Activated CD4-positive, alpha-beta T cell treated with anti-CD3 and anti-CD28 coated beads for 36 hours (primary cell): ENCODE measurements around the gene MAP7D2. TPM values are rescaled to one million over a fixed set of nuclear protein-coding genes. Genes with fewer than 3 reads are reported as not detected.
A peak's percentile ranks its signal among the peaks of the same experiment; 100 is the strongest.

Experiments
- ATAC-seq: fragments of 200-7000 bp; cut with Tn5 transposase; one replicate; pipeline ENCODE4 v1.10.0; 2021; ENCODE audit warnings: mild to moderate bottlenecking, moderate library complexity
- CTCF ChIA-PET: fragments of 350-600 bp; sonication (Branson Sonifier 250); formaldehyde crosslinking; loops from one replicate; lab custom pipeline; 2021; ENCODE audit warnings: antibody characterized with exemption; lab: Charles Lee
- POLR2A ChIA-PET: fragments of 350-600 bp; sonication (Branson Sonifier 250); formaldehyde crosslinking; loops from one replicate; lab custom pipeline; 2021; ENCODE audit warnings: antibody characterized with exemption, inconsistent platforms; lab: Charles Lee
- DNase-seq: peaks from one replicate; pipeline ENCODE4 v3.0.0-alpha.2; 2020
- H3K27ac Mint-ChIP-seq: one replicate; pipeline ENCODE4 v1.8.0; 2021; ENCODE audit warnings: mixed read lengths
- H3K27me3 Mint-ChIP-seq: one replicate; pipeline ENCODE4 v1.8.0; 2021; ENCODE audit warnings: mixed read lengths
- H3K36me3 Mint-ChIP-seq: one replicate; pipeline ENCODE4 v1.8.0; 2021; ENCODE audit warnings: low read depth, mixed read lengths
- H3K4me1 Mint-ChIP-seq: one replicate; pipeline ENCODE4 v1.8.0; 2021; ENCODE audit warnings: mixed read lengths
- H3K4me3 Mint-ChIP-seq: one replicate; pipeline ENCODE4 v1.8.0; 2021; ENCODE audit warnings: mild to moderate bottlenecking, moderate library complexity, mixed read lengths
- H3K9me3 Mint-ChIP-seq: one replicate; pipeline ENCODE4 v1.8.0; 2021; ENCODE audit warnings: low read depth, mixed read lengths
- intact Hi-C, 2 experiments: fragments of 100-400 bp; cut with DNase I in 1 of 2; cut with micrococcal nuclease in 1 of 2; formaldehyde crosslinking; loops; one replicate each; pipeline versions ENCODE4 v1.14.2 to v1.15.1; 2022 to 2024; cut with DNase I, micrococcal nuclease
- microRNA-seq: library from miRNA; unstranded; fragments of <30 nt; microRNA quantifications from one replicate; pipeline ENCODE4 v1.2.0, GENCODE V29; 2021; ENCODE audit warnings: borderline replicate concordance
- total RNA-seq, 2 experiments: library from RNA; stranded (reverse); gene quantifications; one replicate each; pipeline ENCODE4 v1.2.3, GENCODE V29; 2021

MAP7D2 gene
- total RNA-seq, 2 experiments from 2014 or later, result 0.44 to 0.59 TPM

DNA sequence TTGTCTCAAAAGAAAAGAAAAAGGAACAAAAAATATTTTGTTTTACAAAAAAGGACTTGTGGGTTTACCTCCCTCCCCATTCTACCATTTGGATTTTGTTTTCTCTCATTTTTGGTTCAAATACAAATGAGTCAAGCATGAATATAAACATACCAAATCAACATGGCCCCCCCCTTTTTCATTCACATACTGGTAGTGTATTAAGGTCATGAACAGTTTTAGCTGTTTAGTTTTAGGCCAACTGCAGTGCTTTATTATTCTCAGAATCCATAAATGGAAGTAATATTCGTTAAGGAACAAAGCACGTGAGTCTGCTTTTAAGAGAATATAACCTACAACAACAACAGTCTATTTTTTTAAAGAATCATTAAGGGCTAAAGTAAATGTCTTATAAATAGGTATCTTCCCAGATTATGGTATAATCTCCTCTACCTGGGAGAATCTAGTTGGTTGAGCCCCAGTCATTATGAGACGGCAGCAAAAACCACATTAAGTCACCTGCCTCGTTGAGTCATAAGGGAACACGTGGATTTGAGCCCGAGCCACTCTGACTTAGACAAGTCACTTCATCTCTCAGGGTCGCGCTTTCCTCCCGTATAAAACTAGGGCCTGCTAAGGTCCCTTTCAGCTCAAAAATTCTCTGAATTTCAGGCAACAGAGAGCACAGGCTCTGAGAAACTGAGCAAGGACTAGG, 152.5 kb downstream of the MAP7D2 start:
- Mint-ChIP-seq H3K4me1 (peaks cover 22% of the 10 kb centered on the region), H3K27me3 (no peaks in the 10 kb centered on the region), H3K4me3 (no peak overlapping the region), H3K9me3 (no peaks in the 10 kb centered on the region), H3K27ac (no peak overlapping the region), H3K36me3 (peaks cover 19% of the 10 kb centered on the region)
- ChIA-PET POLR2A (interaction anchor here (0.6 kb wide), 1 partner anchor 343 kb away, joined by 6 read pairs; no protein-coding TSS in a partner anchor), CTCF (no interaction called here)
- ATAC-seq, result peak; percentile 96
- intact Hi-C loops, result no loop called here
- peak; percentile 72 for DNase-seq

DNA sequence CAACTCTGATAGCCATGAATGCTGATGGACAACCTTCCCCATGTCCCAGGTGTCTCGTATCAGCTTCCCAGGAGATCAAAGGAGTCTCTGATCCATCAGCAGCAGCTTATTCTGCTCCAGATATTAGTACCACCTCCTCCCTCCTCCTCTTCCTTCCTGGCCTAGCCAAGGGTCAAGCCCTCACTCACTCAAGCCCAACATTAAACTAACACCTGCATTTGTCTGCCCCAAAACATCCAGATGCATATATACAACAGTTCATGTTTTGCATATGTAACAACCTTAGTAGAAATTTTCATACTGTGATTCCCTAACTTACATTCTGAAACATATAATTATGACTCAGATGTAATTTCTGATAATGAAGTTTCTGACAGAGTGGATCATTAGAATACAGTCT, 155.8 kb downstream of the MAP7D2 start:
- no peak overlapping the region for H3K4me3 Mint-ChIP-seq
- peaks cover 10% of the 10 kb centered on the region for H3K36me3 Mint-ChIP-seq
- H3K9me3 Mint-ChIP-seq, result no peaks in the 10 kb centered on the region
- ATAC-seq, result no peak
- intact Hi-C loops, result no loop called here
- no peak overlapping the region for H3K27ac Mint-ChIP-seq
- DNase-seq, result no peak
- no peaks in the 10 kb centered on the region for H3K27me3 Mint-ChIP-seq
- POLR2A ChIA-PET, result no interaction called here
- CTCF ChIA-PET, result no interaction called here
- peaks cover 22% of the 10 kb centered on the region for H3K4me1 Mint-ChIP-seq

GRCh38 chrX:19958552-19959486, 157.9 kb downstream of the MAP7D2 start:
- DNase-seq (no peak), ATAC-seq (no peak)
- H3K9me3 Mint-ChIP-seq, result no peaks in the 10 kb centered on the region
- ChIA-PET CTCF (no interaction called here), POLR2A (no interaction called here)
- H3K27ac Mint-ChIP-seq, result no peak overlapping the region
- H3K27me3 Mint-ChIP-seq, result no peaks in the 10 kb centered on the region
- H3K4me3 Mint-ChIP-seq, result no peak overlapping the region
- H3K4me1 Mint-ChIP-seq, result peaks cover 10% of the 10 kb centered on the region
- H3K36me3 Mint-ChIP-seq, result peaks cover 2% of the 10 kb centered on the region
- intact Hi-C loops, result no loop called here

GRCh38 chrX:19956923-19957322, 159.8 kb downstream of the MAP7D2 start:
- no peak for ATAC-seq

More at GRCh38 chrX:19956923-19957322, 159.8 kb downstream of the MAP7D2 start:
- no peak for DNase-seq
- Mint-ChIP-seq H3K36me3 (peaks cover 2% of the 10 kb centered on the region), H3K9me3 (no peaks in the 10 kb centered on the region), H3K27me3 (no peaks in the 10 kb centered on the region), H3K4me3 (no peak overlapping the region), H3K27ac (no peak overlapping the region), H3K4me1 (peaks cover 11% of the 10 kb centered on the region)
- ChIA-PET POLR2A (no interaction called here), CTCF (interaction anchor here (0.7 to 1.5 kb wide), 2 partner anchors 36 to 52 kb away, joined by 3 read pairs; no protein-coding TSS in a partner anchor)
- intact Hi-C loops, result no loop called here

Small RNAs within 50 kb of the gene (microRNA-seq; reads per million reads assigned to microRNA genes)
- 4.2 reads per million, percentile 10 among the genes with 10 or more reads in this experiment for gene MIR23C

Other genes starting within 250 kb of the MAP7D2 start
- 10 to 100 TPM; 68.8 to 85.1 TPM for gene SH3KBP1, start 229.3 kb downstream of the MAP7D2 start, total RNA-seq
- 1 to 10 TPM; 4.3 to 5.7 TPM for gene BCLAF3, start 125.8 kb downstream of the MAP7D2 start, total RNA-seq
- 100 to 1,000 TPM in 1 of 2 experiments, 10 to 100 TPM in 1; 81.7 to 140 TPM for gene EIF1AX, start 24.9 kb upstream of the MAP7D2 start, total RNA-seq
- gene RPS6KA3, start 150.0 kb upstream of the MAP7D2 start, total RNA-seq, result 10 to 100 TPM; 40.7 to 41.5 TPM